Esophagus mucosa (tissue), 1 donor: Measurements from ENCODE around the gene NEFH. TPM values are rescaled to one million over a fixed set of nuclear protein-coding genes. Genes with fewer than 3 reads are reported as not detected.
"Not testable (repeated sequence)": the region's sequence is repeated elsewhere in the genome, so short reads cannot be mapped to it uniquely, and the experiment has no call there.

Experiments used
- ATAC-seq: fragments of 200-7000 bp; cut with Tn5 transposase; one replicate; pipeline ENCODE4 v1.9.1; 2020
- total RNA-seq: library from RNA; stranded (reverse); gene quantifications from one replicate; pipeline ENCODE4 v1.2.4, GENCODE V29; 2023
- donor health status: DM: yes; HTN: yes; CAD: no.

Gene NEFH
- total RNA-seq, 1 donor from 2014 or later = not detected

DNA sequence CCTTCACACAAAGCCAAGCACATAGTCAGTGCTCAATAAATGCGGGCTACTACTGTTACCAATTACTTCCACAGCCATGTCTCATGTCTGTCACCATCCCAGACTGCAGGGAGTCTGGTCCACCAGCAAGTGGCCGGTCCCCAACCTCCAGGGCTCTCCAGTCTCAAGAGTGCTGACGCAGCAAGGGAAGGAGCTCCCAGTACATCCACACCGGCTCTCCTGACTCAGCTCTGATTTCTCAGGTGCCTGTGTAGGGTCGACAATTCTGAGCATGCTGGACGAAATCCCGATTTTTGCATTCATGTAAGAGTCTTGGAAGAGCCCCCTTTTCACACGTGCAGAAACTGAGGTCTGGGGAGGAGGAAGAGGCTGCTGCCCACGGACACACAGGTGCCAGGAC is 10.3 kb upstream of the NEFH start:
- ATAC-seq = peak; percentile 11

DNA sequence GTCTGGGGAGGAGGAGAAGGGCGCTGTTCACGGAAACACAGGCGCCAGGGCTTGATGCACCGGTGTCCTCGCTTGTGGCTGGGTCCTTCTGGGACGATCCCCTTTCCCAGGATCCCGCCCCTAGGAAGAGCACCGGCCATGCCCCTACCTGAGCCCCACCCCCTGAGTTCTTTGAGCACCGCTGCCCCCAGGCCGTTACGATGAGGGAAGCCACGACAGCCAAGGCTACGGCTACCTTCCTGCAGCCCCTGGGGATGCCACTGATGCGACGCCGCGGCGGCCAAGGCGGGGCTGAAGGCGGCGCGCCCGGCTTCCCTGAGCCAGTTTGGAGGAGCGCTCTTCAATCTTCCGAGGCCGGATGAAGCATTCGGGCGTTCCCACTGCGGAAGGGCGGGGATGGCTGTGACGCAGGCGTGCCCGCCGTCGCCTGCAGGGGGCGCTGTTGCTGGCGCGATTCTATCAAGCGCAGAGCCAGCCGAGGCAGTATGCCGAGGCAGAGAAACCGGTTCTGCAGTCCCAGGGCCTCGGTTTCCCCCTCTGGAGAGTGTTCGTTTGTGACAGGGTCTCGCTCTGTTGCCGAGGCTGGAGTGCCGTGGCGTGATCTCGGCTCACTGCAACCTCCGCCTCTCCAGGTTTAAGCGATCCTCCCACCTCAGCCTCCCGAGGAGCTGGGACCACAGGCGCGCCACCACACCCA is 9.7 kb upstream of the NEFH start:
- ATAC-seq = peak; percentile 85

DNA sequence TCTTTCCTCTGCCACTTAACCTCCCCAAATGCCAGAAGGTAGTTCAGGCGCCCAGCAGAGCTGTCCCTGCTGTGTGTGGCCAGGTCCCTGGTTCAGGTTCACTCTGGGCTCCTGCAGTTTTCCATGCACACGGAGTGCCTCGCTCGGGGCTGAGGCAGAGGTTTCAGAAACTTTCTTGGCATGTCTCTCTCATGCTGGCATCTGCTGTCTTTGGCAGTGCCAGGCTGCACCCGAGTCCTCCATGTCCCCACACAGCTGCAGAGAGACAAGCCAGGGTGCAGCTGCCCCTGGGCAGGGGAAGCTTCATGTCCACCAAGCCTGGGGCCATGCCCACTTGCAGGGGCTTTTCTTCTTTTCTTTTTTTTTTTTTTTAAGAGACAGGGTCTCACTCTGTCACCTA is 7.0 kb upstream of the NEFH start:
- no peak for ATAC-seq

DNA sequence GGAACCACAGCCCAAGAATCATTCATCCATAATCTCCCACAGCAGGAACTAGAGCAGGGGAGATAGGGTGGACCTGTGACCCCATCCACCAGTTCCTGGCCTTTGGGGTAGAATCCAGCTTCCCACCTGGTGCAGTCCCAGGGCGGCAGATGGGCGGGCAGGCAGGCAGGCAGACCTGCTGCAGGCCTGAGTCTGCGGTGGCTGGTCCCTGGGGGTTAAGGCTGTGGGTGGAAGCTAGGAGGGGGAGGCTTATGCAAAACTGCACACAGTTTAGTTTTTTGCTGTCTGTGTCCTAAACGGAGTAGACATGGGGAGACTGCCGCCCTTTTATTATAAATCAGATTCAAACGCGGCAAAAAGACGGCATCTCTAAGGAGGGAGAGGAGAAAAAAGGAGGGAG is 4.5 kb upstream of the NEFH start:
- no peak for ATAC-seq

DNA sequence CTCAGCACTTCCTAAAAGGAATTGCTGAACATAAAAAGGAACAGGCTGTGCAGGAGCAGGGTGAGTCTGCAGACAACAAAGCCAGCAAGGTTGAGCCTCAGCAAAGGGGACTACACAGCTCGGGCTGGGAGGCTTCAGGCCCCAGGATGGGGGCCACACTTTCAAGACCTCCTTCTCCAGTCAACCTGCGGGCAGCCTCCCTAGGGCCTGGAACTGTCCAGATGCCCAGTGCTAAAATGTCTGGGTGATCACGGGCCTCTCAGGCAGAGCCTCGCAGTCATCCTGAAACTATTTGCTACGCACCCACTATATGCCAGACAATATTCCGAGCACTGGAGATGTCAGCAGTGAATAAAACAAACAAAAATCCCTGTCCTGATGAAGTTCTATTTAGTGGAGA is 3.9 kb upstream of the NEFH start:
- no peak for ATAC-seq

DNA sequence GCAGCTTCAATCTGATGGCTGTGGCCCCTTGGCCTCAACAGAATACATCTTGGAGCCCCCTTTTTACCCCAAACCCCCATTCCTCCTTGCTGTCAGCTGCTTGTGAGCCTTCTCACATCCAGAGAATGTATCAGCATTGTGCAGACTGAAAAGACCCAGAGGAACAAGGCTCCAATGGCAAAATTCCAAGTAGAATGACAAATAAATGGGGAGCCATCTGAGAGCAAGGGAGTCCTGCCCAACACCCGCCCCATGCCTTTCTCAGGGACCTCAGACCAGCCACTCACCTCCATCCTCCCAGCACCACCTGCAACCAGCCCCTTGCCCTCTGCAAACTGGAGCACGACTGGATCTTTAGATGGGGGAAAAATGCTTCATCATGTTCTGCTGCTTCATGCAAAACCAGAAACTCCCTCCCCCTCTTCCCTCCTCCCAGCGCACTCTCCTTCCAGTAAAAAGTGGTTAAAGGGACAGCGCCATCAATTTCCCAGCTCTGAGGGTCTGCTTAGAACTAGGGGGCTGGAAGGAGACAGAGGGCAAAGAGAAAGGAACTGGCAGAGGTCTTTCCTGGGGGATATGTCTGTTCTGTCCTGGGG is 2.2 kb upstream of the NEFH start:
- no peak for ATAC-seq

DNA sequence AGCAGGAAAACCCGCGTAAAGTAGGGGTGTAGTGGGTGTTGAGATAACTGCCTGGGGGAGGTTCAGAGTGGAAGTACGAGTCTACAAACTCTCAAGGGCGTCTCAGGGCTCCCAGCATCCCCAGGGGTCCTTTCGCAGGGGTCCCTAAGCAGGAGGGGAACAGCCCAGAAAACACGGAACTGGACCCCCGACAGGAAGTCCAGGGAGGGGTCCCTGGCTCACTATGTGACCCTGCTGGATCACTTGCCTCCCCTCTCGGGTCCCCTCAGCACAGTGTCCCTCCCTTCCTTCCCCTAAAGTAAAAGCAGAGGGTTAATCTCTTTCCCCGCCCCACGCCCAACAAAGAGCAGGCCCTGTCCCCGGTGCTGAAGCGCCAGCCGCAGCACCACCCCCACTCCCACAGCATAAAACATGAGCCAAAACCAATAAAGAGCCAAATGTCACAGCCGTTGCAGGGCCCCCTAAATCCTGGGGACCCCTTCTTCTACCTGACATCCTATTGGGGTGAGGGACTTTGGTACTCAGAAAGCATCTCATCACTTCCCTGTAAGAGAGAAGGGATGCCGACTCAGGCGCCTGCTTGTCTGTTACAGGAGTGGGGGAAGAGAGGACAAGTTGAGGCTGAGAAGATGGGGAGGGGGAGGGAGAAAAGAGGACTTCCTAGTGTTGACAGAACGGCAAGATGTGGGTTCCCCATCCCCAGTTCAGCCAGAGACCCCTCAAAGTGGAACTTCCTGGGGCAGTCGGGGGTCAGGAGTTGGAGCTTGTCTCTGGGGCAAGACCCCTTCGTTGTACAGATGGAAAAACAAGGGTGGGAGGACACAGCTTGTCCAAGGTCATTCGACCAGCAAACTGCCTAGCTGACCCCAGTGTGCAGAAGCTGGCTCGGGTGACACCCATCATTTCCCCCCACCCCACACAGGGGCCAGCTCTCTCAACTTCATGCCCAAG is 1.4 kb upstream of the NEFH start:
- no peak for ATAC-seq

DNA sequence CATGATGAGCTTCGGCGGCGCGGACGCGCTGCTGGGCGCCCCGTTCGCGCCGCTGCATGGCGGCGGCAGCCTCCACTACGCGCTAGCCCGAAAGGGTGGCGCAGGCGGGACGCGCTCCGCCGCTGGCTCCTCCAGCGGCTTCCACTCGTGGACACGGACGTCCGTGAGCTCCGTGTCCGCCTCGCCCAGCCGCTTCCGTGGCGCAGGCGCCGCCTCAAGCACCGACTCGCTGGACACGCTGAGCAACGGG is 169 bp downstream of the NEFH start:
- no peak for ATAC-seq

DNA sequence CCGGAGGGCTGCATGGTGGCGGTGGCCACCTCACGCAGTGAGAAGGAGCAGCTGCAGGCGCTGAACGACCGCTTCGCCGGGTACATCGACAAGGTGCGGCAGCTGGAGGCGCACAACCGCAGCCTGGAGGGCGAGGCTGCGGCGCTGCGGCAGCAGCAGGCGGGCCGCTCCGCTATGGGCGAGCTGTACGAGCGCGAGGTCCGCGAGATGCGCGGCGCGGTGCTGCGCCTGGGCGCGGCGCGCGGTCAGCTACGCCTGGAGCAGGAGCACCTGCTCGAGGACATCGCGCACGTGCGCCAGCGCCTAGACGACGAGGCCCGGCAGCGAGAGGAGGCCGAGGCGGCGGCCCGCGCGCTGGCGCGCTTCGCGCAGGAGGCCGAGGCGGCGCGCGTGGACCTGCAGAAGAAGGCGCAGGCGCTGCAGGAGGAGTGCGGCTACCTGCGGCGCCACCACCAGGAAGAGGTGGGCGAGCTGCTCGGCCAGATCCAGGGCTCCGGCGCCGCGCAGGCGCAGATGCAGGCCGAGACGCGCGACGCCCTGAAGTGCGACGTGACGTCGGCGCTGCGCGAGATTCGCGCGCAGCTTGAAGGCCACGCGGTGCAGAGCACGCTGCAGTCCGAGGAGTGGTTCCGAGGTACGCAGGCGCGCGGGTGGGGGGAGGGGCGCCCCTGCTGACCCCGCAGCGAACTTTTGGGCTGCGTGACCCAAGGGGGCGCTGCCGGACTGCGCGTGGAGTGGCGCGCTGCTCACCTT is 670 bp downstream of the NEFH start:
- no peak for ATAC-seq

DNA sequence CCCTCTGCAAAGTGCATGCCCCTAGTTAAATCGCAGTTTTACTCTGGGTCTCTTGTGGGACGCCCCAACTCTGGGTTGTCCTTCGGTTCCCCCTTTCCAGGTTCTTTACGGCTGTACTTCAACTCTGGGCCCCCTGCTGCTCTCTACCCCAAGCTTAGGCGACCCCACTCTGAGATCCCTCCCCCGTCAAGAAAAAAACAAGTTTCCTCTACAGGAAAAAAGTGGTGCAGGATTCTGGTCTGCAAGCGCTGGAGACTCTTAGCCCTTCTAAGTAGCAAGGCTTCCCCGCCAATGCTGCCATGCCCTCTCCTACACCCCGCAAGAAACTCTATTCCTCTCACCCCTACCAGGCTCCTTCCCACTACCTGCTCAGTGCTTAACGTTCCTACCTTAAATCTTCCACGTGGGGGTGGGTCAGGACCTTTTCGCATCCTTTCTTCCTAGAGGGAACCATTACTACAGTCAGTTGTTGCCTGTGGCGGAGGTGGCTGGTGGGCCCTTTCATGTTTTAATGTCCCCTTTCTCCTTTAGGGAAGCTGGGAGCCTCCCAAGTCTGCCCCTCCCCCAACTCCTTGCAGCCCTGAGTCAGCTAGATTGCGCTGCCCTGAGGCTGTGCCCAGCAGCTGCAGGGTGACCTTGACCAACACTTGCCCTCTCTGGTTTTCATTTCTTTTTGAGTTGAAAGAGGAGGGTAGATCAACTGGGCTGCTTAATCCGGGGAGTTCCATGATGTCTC is 1.4 kb downstream of the NEFH start:
- no peak for ATAC-seq

DNA sequence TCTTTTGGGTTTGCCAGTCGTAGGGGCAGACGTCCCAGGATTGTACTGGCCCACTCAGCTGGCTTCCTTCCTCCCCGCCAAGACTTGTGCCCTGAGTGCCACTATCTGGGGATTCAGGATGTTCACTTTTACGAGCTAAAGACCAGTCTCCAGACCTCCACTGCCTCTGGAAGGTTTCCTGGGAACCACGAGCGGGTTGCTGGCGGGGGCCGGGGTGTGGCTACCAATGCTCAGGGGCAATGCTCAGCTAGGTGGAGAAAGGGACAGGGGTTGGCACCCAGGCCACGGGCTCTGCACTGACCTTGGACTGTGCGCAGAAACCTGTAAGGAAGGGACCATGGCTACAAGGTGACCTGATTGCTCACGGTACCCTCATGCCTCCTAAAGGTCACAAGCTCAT is 2.2 kb downstream of the NEFH start:
- ATAC-seq = no peak

DNA sequence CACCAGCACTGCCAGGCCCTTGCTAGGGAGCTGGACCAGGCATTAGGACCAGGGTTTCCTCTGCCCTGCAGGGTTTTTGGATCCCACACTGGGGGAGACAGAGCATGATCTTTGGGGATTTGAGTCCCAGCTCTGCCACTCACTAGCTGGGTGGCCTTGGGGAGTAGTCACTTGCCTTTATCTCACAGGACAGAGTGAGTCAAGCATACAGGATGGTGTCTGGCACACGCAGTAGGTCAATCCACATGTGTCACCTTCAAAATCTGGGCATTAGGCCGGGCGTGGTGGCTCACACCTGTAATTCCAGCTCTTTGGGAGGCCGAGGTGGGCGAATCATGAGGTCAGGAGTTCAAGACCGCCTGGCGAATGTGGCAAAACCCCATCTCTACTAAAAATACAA is 2.7 kb downstream of the NEFH start:
- ATAC-seq = no peak

DNA sequence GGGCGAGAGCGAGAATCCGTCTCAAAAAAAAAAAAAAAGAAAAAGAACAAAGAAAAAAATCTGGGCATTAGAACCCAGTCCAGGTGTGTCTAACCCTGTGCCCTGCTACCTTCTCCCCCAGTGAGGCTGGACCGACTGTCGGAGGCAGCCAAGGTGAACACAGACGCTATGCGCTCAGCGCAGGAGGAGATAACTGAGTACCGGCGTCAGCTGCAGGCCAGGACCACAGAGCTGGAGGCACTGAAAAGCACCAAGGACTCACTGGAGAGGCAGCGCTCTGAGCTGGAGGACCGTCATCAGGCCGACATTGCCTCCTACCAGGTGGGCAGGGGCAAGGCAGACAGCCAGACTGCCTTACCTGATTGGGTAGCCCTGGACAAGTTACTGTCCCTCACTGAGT is 3.2 kb downstream of the NEFH start:
- ATAC-seq = no peak

DNA sequence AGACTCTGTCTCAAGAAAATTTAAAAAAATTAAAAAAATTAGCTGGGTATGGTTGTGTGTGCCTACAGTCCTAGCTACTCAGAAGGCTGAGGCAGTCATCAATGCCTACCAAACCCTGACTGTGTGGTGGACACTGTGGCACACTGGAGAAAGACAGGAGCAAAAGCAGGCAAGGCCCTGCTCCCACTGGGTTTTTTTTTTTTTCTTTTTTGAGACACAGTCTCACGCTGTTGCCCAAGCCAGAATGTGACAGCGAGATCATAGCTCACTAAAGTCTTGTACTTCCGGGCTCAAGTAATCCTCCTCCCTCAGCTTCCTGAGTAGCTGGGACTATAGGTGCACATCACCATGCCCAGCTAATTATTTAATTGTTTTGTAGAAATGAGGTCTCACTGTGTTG is 4.6 kb downstream of the NEFH start:
- no peak for ATAC-seq

DNA sequence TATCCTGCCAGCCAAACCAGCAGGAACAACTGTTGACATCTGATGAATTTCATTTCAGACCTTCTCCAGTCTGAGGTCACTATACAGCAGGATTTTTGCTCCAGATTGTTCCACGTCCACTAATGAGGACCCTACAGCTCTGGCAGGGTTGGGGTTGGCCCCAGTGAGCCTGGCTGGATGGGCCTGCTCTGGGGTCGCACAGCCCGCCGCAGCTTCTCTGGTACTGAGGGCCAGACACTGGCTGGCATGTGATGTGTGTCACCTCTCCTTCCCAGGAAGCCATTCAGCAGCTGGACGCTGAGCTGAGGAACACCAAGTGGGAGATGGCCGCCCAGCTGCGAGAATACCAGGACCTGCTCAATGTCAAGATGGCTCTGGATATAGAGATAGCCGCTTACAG is 5.4 kb downstream of the NEFH start:
- no peak for ATAC-seq

DNA sequence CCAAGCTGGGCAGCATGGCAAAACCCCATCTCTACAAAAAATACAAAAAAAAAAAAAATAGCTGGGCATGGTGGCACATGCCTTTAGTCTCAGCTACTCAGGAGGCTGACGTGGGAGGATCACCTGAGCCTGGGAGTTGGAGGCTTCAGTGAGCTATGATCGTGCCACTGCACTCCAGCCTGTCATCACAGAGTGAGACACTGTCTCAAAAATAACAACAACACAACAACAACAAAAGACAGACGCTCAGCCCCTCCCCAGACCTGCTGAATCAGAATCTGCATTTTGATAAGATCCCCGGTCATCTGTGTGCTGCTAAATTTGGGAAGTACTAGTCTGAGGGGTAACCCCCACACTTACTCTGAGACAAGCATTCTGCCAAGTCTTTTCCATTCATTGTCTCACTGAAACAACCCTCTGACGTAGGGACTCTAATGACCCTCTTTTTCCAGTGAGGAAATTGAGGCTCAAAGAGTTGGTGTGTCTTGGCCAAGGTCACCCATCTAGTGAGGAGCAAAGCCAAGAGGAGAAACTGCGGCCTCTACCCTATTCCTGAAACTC is 7.5 kb downstream of the NEFH start:
- no peak for ATAC-seq

DNA sequence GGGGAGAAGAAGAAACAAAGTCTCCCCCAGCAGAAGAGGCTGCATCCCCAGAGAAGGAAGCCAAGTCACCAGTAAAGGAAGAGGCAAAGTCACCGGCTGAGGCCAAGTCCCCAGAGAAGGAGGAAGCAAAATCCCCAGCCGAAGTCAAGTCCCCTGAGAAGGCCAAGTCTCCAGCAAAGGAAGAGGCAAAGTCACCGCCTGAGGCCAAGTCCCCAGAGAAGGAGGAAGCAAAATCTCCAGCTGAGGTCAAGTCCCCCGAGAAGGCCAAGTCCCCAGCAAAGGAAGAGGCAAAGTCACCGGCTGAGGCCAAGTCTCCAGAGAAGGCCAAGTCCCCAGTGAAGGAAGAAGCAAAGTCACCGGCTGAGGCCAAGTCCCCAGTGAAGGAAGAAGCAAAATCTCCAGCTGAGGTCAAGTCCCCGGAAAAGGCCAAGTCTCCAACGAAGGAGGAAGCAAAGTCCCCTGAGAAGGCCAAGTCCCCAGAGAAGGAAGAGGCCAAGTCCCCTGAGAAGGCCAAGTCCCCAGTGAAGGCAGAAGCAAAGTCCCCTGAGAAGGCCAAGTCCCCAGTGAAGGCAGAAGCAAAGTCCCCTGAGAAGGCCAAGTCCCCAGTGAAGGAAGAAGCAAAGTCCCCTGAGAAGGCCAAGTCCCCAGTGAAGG is 9.2 kb downstream of the NEFH start:
- not testable (repeated sequence) for ATAC-seq

DNA sequence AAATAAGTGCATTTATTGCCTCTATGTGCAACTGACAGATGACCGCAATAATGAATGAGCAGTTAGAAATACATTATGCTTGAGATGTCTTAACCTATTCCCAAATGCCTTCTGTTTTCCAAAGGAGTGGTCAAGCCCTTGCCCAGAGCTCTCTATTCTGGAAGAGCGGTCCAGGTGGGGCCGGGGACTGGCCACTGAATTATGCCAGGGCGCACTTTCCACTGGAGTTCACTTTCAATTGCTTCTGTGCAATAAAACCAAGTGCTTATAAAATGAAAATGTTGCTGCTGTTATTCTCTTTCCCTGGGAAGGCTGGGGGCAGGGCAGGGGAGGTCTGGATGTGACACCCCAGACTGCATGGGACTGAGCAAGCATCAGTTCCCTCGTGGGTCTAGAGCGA is 11.0 kb downstream of the NEFH start:
- ATAC-seq = no peak

DNA sequence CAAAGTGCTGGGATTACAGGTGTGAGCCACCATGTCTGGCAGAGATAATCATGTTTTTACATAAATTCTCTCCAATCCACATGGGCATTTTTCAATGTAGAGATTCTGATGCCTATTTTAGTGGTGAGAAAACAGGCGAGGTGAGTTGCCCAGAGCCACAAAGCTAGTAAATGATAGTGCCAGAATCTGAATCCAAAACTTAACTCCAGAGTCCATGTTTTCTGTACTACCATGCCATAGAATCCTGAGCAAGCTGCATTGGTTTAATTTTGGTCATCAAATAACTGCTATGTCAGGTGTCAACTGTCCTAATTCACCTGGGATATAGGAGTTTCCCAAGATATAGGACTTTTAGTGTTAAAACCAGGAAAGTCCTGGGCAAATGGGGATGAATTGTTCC is 13.6 kb downstream of the NEFH start:
- ATAC-seq = no peak

DNA sequence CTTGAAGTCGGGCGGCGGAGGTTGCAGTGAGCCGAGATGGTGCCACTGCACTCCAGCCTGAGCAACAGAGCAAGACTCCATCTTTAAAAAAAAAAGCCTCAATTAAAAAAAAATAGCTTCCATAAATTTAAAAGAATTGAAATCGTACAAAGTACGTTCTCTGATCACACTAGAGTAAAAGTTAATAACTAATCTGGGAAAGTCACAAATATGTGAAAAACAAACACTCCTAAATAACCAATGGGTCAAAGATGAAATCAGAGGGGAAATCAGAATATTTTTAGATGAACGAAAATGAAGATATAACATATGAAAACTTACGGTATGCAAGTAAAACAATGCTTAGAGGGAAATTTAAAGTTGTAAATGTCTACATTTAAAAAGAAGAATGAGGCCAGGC is 19.8 kb downstream of the NEFH start:
- no peak for ATAC-seq

DNA sequence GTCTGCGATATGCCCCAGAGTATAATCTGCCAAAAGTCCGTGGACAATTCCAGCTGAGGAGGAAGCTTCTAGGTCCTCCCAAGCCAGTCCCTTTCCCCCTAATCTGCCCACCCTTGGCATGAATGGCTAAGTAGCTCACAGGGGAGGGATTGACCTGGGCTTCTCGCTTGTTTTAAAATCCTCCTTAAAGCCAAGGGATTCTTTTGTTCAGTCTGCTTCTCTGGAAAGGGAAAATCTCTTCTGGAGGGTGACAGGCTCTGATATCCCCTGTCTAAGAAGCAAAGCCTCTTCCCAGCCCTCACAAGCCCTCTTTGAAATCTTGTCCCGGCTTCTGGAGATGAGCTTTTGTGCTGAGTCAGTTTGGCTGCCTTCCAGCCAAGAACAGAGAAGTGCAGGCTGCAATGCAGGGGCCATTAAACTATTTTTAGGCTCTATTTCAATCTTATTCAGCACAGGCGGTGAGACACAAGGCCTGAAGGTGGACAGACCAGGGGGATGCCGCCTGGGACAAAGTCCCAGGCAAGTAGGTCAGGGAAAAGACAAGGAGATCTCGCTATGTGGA is 23.9 kb downstream of the NEFH start:
- ATAC-seq = no peak
